Measurements from ENCODE around the gene SHMT2. TPM values are rescaled to one million over a fixed set of nuclear protein-coding genes. Genes with fewer than 3 reads are reported as not detected.

The SHMT2 gene
- total RNA-seq, 1 donor from 2014 or later = 268 TPM

DNA sequence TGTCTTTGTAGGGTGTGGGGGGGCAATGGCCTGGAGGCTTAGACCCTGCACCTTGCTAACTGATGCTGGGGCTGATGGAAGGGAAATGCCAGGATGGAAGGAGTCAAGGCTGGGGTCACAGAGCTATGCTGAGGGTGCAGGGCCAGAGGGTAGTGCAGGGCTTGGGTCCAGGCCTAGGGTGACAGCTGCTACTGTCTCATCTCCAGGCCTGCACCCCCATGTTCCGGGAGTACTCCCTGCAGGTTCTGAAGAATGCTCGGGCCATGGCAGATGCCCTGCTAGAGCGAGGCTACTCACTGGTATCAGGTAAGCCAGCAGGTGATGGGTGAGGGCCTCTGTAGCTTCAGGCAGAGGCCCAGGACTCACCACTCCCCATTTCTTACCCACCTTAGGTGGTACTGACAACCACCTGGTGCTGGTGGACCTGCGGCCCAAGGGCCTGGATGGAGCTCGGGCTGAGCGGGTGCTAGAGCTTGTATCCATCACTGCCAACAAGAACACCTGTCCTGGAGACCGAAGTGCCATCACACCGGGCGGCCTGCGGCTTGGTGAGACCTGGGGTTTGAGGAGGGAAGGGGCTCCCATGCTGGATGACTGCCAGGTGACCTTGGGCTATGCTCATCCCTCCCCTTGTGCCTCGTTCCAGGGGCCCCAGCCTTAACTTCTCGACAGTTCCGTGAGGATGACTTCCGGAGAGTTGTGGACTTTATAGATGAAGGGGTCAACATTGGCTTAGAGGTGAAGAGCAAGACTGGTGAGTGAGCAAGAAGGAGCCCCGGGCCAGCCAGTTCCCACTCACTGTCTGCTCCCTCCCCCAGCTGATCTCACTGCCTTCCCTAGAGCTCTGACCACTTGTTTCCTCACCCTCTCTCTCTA, 4.1 kb downstream of the SHMT2 start:
- intact Hi-C loops (cut with micrococcal nuclease) = loop anchor here (1.0 kb wide), 1 partner anchor 7 kb away; no protein-coding TSS in a partner anchor
- CTCF ChIA-PET = interaction anchor here (2.4 to 20.9 kb wide), 2 partner anchors 9 to 18 kb away, joined by 9 to 390 read pairs; partner anchors contain the start of gene NXPH4
- POLR2A ChIA-PET = interaction anchor here (0.9 to 1.3 kb wide), 3 partner anchors 9 to 122 kb away, joined by 3 to 4 read pairs (median 4); partner anchors contain the start of gene STAT6
- TF ChIP-seq CTCF (IDR thresholded peaks at IDR 0.05) = no peak
- DNase-seq (no peak), ATAC-seq (ENCODE audit: low read depth) (no peak)
- no peaks in the 10 kb centered on the region for H3K9me3 Mint-ChIP-seq
- H3K36me3 Mint-ChIP-seq (ENCODE audit: low read depth) = peaks cover 54% of the 10 kb centered on the region
- H3K4me1 Mint-ChIP-seq = peaks cover 94% of the 10 kb centered on the region
- peaks cover 5% of the 10 kb centered on the region for H3K27me3 Mint-ChIP-seq
- H3K27ac Mint-ChIP-seq = peak overlapping the region; percentile 96
- H3K4me3 Mint-ChIP-seq = peak overlapping the region; percentile 80

DNA sequence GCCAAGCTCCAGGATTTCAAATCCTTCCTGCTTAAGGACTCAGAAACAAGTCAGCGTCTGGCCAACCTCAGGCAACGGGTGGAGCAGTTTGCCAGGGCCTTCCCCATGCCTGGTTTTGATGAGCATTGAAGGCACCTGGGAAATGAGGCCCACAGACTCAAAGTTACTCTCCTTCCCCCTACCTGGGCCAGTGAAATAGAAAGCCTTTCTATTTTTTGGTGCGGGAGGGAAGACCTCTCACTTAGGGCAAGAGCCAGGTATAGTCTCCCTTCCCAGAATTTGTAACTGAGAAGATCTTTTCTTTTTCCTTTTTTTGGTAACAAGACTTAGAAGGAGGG, 4.7 kb downstream of the SHMT2 start:
- ATAC-seq (ENCODE audit: low read depth) = no peak
- Mint-ChIP-seq H3K4me1 (peaks cover 93% of the 10 kb centered on the region), H3K4me3 (peak overlapping the region; percentile 80), H3K36me3 (ENCODE audit: low read depth) (peaks cover 54% of the 10 kb centered on the region), H3K27me3 (peaks cover 8% of the 10 kb centered on the region), H3K9me3 (no peaks in the 10 kb centered on the region), H3K27ac (peak overlapping the region; percentile 96)
- no peak for TF ChIP-seq CTCF (IDR thresholded peaks at IDR 0.05)
- ChIA-PET CTCF (interaction anchor here (2.4 to 20.9 kb wide), 2 partner anchors 9 to 18 kb away, joined by 9 to 390 read pairs; partner anchors contain the start of gene NXPH4), POLR2A (interaction anchor here (0.9 to 1.3 kb wide), 3 partner anchors 8 to 123 kb away, joined by 3 to 4 read pairs (median 4); partner anchors contain the start of gene STAT6)
- intact Hi-C loops (cut with micrococcal nuclease) = loop anchor here (1.0 kb wide), 1 partner anchor 8 kb away; no protein-coding TSS in a partner anchor
- no peak for DNase-seq

GRCh38 chr12:57234571-57235016, 5.1 kb downstream of the SHMT2 start:
- Mint-ChIP-seq H3K36me3 (ENCODE audit: low read depth) (peaks cover 51% of the 10 kb centered on the region), H3K27me3 (peaks cover 8% of the 10 kb centered on the region), H3K4me1 (peaks cover 93% of the 10 kb centered on the region), H3K4me3 (peak overlapping the region; percentile 80), H3K9me3 (no peaks in the 10 kb centered on the region), H3K27ac (peak overlapping the region; percentile 96)
- peak; percentile 60 for DNase-seq
- intact Hi-C loops (cut with micrococcal nuclease) = loop anchor here (1.0 kb wide), 1 partner anchor 8 kb away; no protein-coding TSS in a partner anchor
- CTCF ChIA-PET = interaction anchor here (2.4 to 20.9 kb wide), 2 partner anchors 8 to 19 kb away, joined by 9 to 390 read pairs; partner anchors contain the start of gene NXPH4
- peak; percentile 49 for ATAC-seq (ENCODE audit: low read depth)
- TF ChIP-seq CTCF (IDR thresholded peaks at IDR 0.05) = no peak
- POLR2A ChIA-PET = interaction anchor here (0.9 to 1.2 kb wide), 2 partner anchors 21 to 123 kb away, joined by 3 to 4 read pairs; partner anchors contain the start of gene STAT6

DNA sequence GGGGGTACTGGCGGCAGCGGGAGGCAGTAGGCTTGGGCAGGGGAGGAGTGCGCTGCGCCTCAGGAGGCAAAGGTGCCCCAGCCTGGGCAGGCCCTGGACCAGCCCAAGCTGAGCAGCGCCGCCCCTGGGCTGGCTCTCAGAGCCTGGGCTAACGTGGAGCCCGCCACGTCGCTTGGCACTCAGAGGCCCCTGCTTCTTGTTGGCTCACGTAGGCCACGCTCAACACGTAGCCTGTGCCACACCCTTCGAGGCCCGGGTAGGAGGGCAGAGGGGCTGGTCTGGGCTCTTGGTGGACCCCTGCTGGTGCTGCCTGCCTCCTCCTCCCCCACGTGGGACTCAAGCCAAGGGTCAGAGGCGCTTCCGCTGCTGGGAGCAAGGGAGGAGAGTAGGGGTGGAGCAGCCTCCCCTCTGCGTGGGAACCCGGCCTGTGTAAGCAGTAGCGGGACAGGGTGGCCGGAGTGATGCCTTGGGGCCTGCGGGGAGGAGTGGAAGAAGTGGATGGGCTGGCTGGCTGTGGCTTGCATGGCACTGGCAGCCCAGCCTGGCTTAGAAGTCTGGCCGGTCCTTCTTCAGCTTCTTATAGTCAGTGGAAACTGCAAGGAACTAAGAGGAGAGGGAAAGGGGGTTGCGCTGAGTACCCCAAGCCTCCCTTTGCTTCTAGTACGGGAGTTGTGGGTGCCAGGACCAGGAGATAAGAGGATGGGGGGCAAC, 5.7 kb downstream of the SHMT2 start:
- H3K27ac Mint-ChIP-seq = peak overlapping the region; percentile 96
- H3K36me3 Mint-ChIP-seq (ENCODE audit: low read depth) = peaks cover 45% of the 10 kb centered on the region
- intact Hi-C loops (cut with micrococcal nuclease) = no loop called here
- DNase-seq (no peak), ATAC-seq (ENCODE audit: low read depth) (peak; percentile 33)
- TF ChIP-seq CTCF (IDR thresholded peaks at IDR 0.05) = no peak
- H3K4me3 Mint-ChIP-seq = peak overlapping the region; percentile 80
- ChIA-PET POLR2A (interaction anchor here (9.0 kb wide), 2 partner anchors 9 to 20 kb away, joined by 175 to 268 read pairs; partner anchors contain the start of genes NXPH4 and SHMT2), CTCF (interaction anchor here (9.0 to 20.9 kb wide), 2 partner anchors 11 to 19 kb away, joined by 113 to 390 read pairs; partner anchors contain the start of gene NXPH4)
- no peaks in the 10 kb centered on the region for H3K9me3 Mint-ChIP-seq
- H3K27me3 Mint-ChIP-seq = peaks cover 8% of the 10 kb centered on the region
- peaks cover 92% of the 10 kb centered on the region for H3K4me1 Mint-ChIP-seq
